Nephron progenitor cell (in vitro differentiated cells): ENCODE measurements around the gene TBC1D22A.

ENCODE experiments used
- DNase-seq: peaks from one replicate; pipeline ENCODE4 v3.0.0; 2021
- H3K27ac Mint-ChIP-seq: 2 replicates; pipeline ENCODE4 v1.8.0; 2021; ENCODE audit warnings: mild to moderate bottlenecking, moderate library complexity, mixed read lengths
- H3K27me3 Mint-ChIP-seq: 2 replicates; pipeline ENCODE4 v1.8.0; 2021; ENCODE audit warnings: mild to moderate bottlenecking, low read depth, mixed read lengths; ENCODE audit not compliant: poor library complexity
- H3K36me3 Mint-ChIP-seq: 2 replicates; pipeline ENCODE4 v1.8.0; 2021; ENCODE audit warnings: low read depth, mixed read lengths
- H3K4me1 Mint-ChIP-seq: 2 replicates; pipeline ENCODE4 v1.8.0; 2021; ENCODE audit warnings: mixed read lengths
- H3K4me3 Mint-ChIP-seq: 2 replicates; pipeline ENCODE4 v1.8.0; 2021; ENCODE audit warnings: mild to moderate bottlenecking, moderate library complexity, mixed read lengths
- H3K9me3 Mint-ChIP-seq: 2 replicates; pipeline ENCODE4 v1.8.0; 2021; ENCODE audit warnings: mild to moderate bottlenecking, moderate library complexity, mixed read lengths
- TF ChIP-seq, protein P1 (sequence below): fragments of 200-600 bp; sonication (generic); IDR thresholded peaks from 2 replicates; pipeline ENCODE4 v1.5.0; 2021; ENCODE audit warnings: antibody characterized with exemption

Gene TBC1D22A

GRCh38 chr22:47054231-47055072 is 292.0 kb downstream of the TBC1D22A start:
- H3K36me3 Mint-ChIP-seq: no peaks in the 10 kb centered on the region
- TF ChIP-seq, protein P1, sequence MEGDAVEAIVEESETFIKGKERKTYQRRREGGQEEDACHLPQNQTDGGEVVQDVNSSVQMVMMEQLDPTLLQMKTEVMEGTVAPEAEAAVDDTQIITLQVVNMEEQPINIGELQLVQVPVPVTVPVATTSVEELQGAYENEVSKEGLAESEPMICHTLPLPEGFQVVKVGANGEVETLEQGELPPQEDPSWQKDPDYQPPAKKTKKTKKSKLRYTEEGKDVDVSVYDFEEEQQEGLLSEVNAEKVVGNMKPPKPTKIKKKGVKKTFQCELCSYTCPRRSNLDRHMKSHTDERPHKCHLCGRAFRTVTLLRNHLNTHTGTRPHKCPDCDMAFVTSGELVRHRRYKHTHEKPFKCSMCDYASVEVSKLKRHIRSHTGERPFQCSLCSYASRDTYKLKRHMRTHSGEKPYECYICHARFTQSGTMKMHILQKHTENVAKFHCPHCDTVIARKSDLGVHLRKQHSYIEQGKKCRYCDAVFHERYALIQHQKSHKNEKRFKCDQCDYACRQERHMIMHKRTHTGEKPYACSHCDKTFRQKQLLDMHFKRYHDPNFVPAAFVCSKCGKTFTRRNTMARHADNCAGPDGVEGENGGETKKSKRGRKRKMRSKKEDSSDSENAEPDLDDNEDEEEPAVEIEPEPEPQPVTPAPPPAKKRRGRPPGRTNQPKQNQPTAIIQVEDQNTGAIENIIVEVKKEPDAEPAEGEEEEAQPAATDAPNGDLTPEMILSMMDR: no peak
- H3K4me1 Mint-ChIP-seq: peaks cover 69% of the 10 kb centered on the region
- peaks cover 3% of the 10 kb centered on the region for H3K27me3 Mint-ChIP-seq
- no peak for DNase-seq
- peak overlapping the region; percentile 79 for H3K27ac Mint-ChIP-seq
- no peak overlapping the region for H3K4me3 Mint-ChIP-seq
- no peaks in the 10 kb centered on the region for H3K9me3 Mint-ChIP-seq

DNA sequence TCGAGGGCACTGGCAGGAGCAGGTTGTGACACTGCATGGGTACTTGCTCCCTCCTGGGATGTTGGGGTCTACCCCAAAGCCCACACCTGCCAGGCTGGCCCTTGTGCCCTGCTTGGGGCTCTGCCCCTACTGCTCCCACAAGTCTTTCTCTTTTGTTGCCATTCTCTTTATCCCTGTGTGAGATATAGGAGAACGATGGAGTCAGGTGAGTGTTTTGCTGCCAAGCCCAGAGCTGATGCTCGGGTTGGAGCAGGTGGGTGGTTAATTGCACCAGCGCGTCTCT is 292.6 kb downstream of the TBC1D22A start:
- no peak overlapping the region for H3K27ac Mint-ChIP-seq
- H3K27me3 Mint-ChIP-seq: peaks cover 3% of the 10 kb centered on the region
- H3K4me3 Mint-ChIP-seq: no peak overlapping the region
- DNase-seq: no peak
- H3K4me1 Mint-ChIP-seq: peaks cover 63% of the 10 kb centered on the region
- TF ChIP-seq, protein P1: no peak
- no peaks in the 10 kb centered on the region for H3K9me3 Mint-ChIP-seq
- H3K36me3 Mint-ChIP-seq: no peaks in the 10 kb centered on the region

DNA sequence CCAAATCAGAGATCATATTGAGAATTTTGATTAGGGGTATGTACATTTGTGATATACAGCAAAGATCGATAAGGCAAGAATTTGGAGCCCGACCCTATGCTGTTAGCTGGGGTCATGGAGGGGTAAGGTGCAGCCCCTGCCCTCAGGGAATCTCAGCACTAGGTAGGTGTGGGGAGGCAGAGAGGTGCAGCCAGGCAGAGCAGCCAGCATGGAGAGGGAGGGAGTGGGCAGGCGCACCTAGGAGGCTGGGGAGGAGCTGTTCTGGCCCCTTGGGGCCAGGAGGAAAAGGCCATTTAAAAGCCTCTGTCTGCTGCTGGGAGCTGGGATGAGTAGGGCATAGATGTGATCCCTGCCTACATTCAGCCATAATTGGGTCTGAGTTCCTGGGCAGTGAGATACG is 293.0 kb downstream of the TBC1D22A start:
- Mint-ChIP-seq H3K9me3 (no peaks in the 10 kb centered on the region), H3K4me3 (no peak overlapping the region), H3K36me3 (no peaks in the 10 kb centered on the region), H3K27me3 (peaks cover 3% of the 10 kb centered on the region), H3K27ac (peak overlapping the region; percentile 66), H3K4me1 (peaks cover 59% of the 10 kb centered on the region)
- no peak for DNase-seq
- TF ChIP-seq, protein P1: no peak

GRCh38 chr22:47055921-47056320 is 293.5 kb downstream of the TBC1D22A start:
- no peaks in the 10 kb centered on the region for H3K36me3 Mint-ChIP-seq

DNA sequence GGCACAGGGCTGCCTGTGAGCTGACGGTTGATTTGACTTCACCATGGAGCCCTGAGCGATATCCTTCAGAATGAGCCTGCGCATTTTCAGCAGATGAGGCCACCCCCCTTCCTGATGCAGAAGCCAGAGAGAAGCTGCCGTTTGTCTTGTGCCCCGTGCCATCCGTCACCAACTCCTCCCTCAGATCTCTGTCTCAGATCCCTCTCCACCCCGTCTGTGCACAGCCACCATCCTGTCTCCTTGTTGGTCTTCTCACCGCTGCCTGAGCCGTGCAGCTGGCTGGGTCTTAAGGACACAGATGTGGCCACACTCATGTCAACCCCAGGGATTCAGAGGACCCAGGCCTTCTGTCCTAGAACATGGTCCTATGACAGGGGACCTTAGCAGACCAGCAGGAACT is 293.9 kb downstream of the TBC1D22A start:
- Mint-ChIP-seq H3K4me3 (no peak overlapping the region), H3K4me1 (peaks cover 50% of the 10 kb centered on the region), H3K9me3 (no peaks in the 10 kb centered on the region), H3K27ac (peak overlapping the region; percentile 46), H3K36me3 (peaks cover 3% of the 10 kb centered on the region), H3K27me3 (peaks cover 3% of the 10 kb centered on the region)
- TF ChIP-seq, protein P1: no peak
- DNase-seq: no peak

More at GRCh38 chr22:47055921-47056320, 293.5 kb downstream of the TBC1D22A start:
- DNase-seq: no peak
- Mint-ChIP-seq H3K9me3 (no peaks in the 10 kb centered on the region), H3K4me1 (peaks cover 54% of the 10 kb centered on the region), H3K4me3 (no peak overlapping the region), H3K27ac (peak overlapping the region; percentile 66), H3K27me3 (peaks cover 3% of the 10 kb centered on the region)
- TF ChIP-seq, protein P1: no peak
